GM23338 (cell line): Measurements from ENCODE around the gene RAB11FIP3. TPM values are rescaled to one million over a fixed set of nuclear protein-coding genes. Genes with fewer than 3 reads are reported as not detected.

Experiments used
- ATAC-seq: fragments of 200-7000 bp; cut with Tn5 transposase; 3 replicates; pipeline ENCODE4 v1.9.1; 2020
- DNase-seq: peaks from one replicate; pipeline ENCODE4 v3.0.0-alpha.2; 2015; ENCODE audit warnings: low spot score
- H2AFZ ChIP-seq: fragments of 200-600 bp; sonication (generic); 2 replicates; pipeline ENCODE4 v1.8.0; 2016; ENCODE audit warnings: antibody characterized with exemption, mild to moderate bottlenecking, moderate library complexity
- H3F3A ChIP-seq: fragments of 200-600 bp; sonication (generic); replicated peaks from 2 replicates; pipeline ENCODE4 v1.8.0; 2017; ENCODE audit warnings: antibody characterized with exemption, mixed run types, low read depth
- H3K27ac ChIP-seq: fragments of 200-600 bp; sonication (generic); 2 replicates; pipeline ENCODE4 v1.6.1; 2016; ENCODE audit warnings: low read depth
- H3K27me3 ChIP-seq: fragments of 200-600 bp; sonication (generic); 2 replicates; pipeline ENCODE4 v1.8.0; 2016; ENCODE audit warnings: mild to moderate bottlenecking, mixed run types, moderate library complexity; ENCODE audit not compliant: insufficient read depth
- H3K36me3 ChIP-seq: fragments of 200-600 bp; sonication (generic); 2 replicates; pipeline ENCODE4 v1.8.0; 2016; ENCODE audit warnings: mild to moderate bottlenecking; ENCODE audit not compliant: insufficient read depth
- H3K4me1 ChIP-seq: fragments of 200-600 bp; sonication (generic); 2 replicates; pipeline ENCODE4 v1.8.0; 2016; ENCODE audit warnings: mild to moderate bottlenecking, moderate library complexity; ENCODE audit not compliant: insufficient read depth
- H3K4me2 ChIP-seq: fragments of 200-600 bp; sonication (generic); 2 replicates; pipeline ENCODE4 v1.7.1; 2017; ENCODE audit warnings: mixed run types
- H3K4me3 ChIP-seq: fragments of 200-600 bp; sonication (generic); 2 replicates; pipeline ENCODE4 v1.6.1; 2016; ENCODE audit warnings: mixed run types
- H3K79me2 ChIP-seq: fragments of 200-600 bp; sonication (generic); replicated peaks from 2 replicates; pipeline ENCODE4 v1.8.0; 2017; ENCODE audit warnings: mild to moderate bottlenecking; ENCODE audit not compliant: insufficient read depth
- H3K9me2 ChIP-seq: fragments of 200-600 bp; sonication (generic); 2 replicates; pipeline ENCODE4 v1.8.0; 2017; ENCODE audit not compliant: insufficient read depth
- H4K20me1 ChIP-seq: fragments of 200-600 bp; sonication (generic); replicated peaks from 2 replicates; pipeline ENCODE4 v1.8.0; 2017; ENCODE audit warnings: mild to moderate bottlenecking; ENCODE audit not compliant: insufficient read depth
- H3K27ac Mint-ChIP-seq: 2 replicates; pipeline ENCODE4 v1.8.0; 2020; ENCODE audit warnings: inconsistent platforms, mild to moderate bottlenecking, moderate library complexity, mixed read lengths
- H3K27me3 Mint-ChIP-seq: 3 replicates; pipeline ENCODE4 v1.8.0; 2022; ENCODE audit warnings: low read depth, mild to moderate bottlenecking, moderate library complexity, mixed read lengths, inconsistent platforms; ENCODE audit not compliant: insufficient read depth, poor library complexity
- H3K36me3 Mint-ChIP-seq: 3 replicates; pipeline ENCODE4 v1.8.0; 2021; ENCODE audit warnings: low read depth, mild to moderate bottlenecking, inconsistent platforms, moderate library complexity, mixed read lengths
- H3K4me1 Mint-ChIP-seq: 3 replicates; pipeline ENCODE4 v1.8.0; 2020; ENCODE audit warnings: mild to moderate bottlenecking, inconsistent platforms, mixed read lengths
- H3K4me3 Mint-ChIP-seq: 3 replicates; pipeline ENCODE4 v1.8.0; 2021; ENCODE audit warnings: moderate library complexity, mild to moderate bottlenecking, inconsistent platforms, mixed read lengths
- H3K9me3 Mint-ChIP-seq: 3 replicates; pipeline ENCODE4 v1.8.0; 2020; ENCODE audit warnings: moderate library complexity, mild to moderate bottlenecking, inconsistent platforms, mixed read lengths
- CREB1 ChIP-seq: fragments of 250-450 bp; sonication (Bioruptor Pico); IDR thresholded peaks from 2 replicates; pipeline ENCODE4 v1.5.0; 2020; ENCODE audit warnings: low read depth, mild to moderate bottlenecking, moderate library complexity
- CTCF ChIP-seq, 2 experiments: fragments of 200-600 bp in 1 of 2; sonication (generic) in 1 of 2; conservative IDR thresholded peaks; 2 replicates each; pipeline versions ENCODE4 v1.5.1 to v1.6.1; 2016 to 2017; ENCODE audit warnings: antibody characterized with exemption in 2 of 2, low read depth in 2 of 2, mild to moderate bottlenecking in 2 of 2, moderate library complexity in 1 of 2
- EZH2 ChIP-seq: fragments of 200-600 bp; sonication (generic); IDR thresholded peaks from one replicate; pipeline ENCODE4 v1.8.0; 2017; ENCODE audit warnings: antibody characterized with exemption, mild to moderate bottlenecking, low read depth; ENCODE audit not compliant: unreplicated experiment
- EZH2phosphoT487 ChIP-seq: fragments of 200-600 bp; sonication (generic); IDR thresholded peaks from one replicate; pipeline ENCODE4 v1.8.1; 2018; ENCODE audit warnings: antibody characterized with exemption; ENCODE audit not compliant: unreplicated experiment
- JUNB ChIP-seq: IDR thresholded peaks from one replicate; pipeline ENCODE4 v1.6.1; 2016; ENCODE audit warnings: antibody characterized with exemption; ENCODE audit not compliant: unreplicated experiment
- NANOG ChIP-seq: IDR thresholded peaks from 2 replicates; pipeline ENCODE4 v1.6.1; 2016; ENCODE audit warnings: antibody characterized with exemption, borderline replicate concordance
- POLR2AphosphoS5 ChIP-seq: IDR thresholded peaks from 2 replicates; pipeline ENCODE4 v1.6.1; 2016; ENCODE audit warnings: antibody characterized with exemption, low read depth
- REST ChIP-seq: IDR thresholded peaks from one replicate; pipeline ENCODE4 v1.6.1; 2018; ENCODE audit warnings: antibody characterized with exemption; ENCODE audit not compliant: unreplicated experiment
- STAT1 ChIP-seq: IDR thresholded peaks from one replicate; pipeline ENCODE4 v1.6.1; 2016; ENCODE audit warnings: antibody characterized with exemption; ENCODE audit not compliant: unreplicated experiment
- ZNF114 ChIP-seq: fragments of 250-450 bp; sonication (Bioruptor Pico); IDR thresholded peaks from 2 replicates; pipeline ENCODE4 v1.5.0; 2020; ENCODE audit warnings: mild to moderate bottlenecking, moderate library complexity
- ZNF331 ChIP-seq: fragments of 250-450 bp; sonication (Bioruptor Pico); IDR thresholded peaks from 2 replicates; pipeline ENCODE4 v1.5.0; 2020; ENCODE audit warnings: low read depth, mild to moderate bottlenecking, moderate library complexity
- polyA plus RNA-seq: library from polyadenylated mRNA; unstranded; fragments of >200 nt; fragmentation: Nextera tagmentation; extraction: Ambion mirVana; gene quantifications from 2 replicates; pipeline ENCODE4 v1.2.1, GENCODE V29; 2016
- total RNA-seq: library from RNA; depleted of rRNA; stranded (reverse); fragments of >200 nt; shearing (Covaris generic); gene quantifications from 2 replicates; pipeline ENCODE4 v1.2.3, GENCODE V29; 2014
- TF ChIP-seq, protein P1 (sequence below): fragments of 250-450 bp; sonication (Bioruptor Pico); IDR thresholded peaks from 2 replicates; pipeline ENCODE4 v1.5.0; 2020; ENCODE audit warnings: mild to moderate bottlenecking, moderate library complexity
- TF ChIP-seq, protein P2 (sequence below): IDR thresholded peaks from 2 replicates; pipeline ENCODE4 v1.6.1; 2016; ENCODE audit warnings: antibody characterized with exemption

RAB11FIP3 gene
- total and polyA plus RNA-seq, 2 experiments from 2014 or later: 3.2 to 29.2 TPM

DNA sequence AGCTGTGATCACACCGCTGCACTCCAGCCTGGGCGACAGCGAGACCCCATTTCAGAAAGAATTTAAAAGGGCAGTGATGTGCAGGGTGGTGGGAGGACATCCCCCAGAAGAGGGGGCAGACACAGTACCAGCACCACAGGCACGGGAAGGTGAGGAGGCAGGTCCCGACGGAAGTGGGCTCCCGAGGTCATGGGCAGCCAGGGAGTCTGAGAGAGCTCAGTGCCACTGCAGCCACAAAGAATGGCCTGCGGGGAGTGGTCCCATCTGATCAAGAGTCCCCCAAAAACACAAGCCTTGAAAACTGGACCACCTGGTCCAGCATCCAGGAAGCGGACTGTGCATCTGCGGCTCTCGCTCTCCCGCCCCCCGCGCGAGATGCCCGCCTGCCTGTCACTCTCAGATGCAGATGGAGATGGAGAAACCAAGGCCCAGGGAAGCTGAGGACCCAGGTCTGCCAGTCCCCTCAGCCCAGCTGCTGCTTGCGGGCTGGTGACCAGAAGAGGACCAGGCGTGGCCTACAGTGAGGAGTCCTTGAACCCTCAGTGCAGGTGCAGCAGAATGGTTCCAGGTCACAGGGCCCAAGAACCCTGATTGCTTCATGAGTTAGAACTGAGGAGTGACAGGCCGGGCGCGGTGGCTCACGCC, 97.8 kb downstream of the RAB11FIP3 start:
- H3K4me3 Mint-ChIP-seq: no peak overlapping the region; the same call in 2 of the 3 replicates
- ATAC-seq (no peak), DNase-seq (no peak)
- Histone ChIP-seq H3K4me1 (peaks cover 6% of the 10 kb centered on the region; the same call in 1 of the 2 replicates), H3K79me2 (peaks cover 7% of the 10 kb centered on the region), H3K4me2 (no peak overlapping the region), H3K27me3 (no peaks in the 10 kb centered on the region), H3K9me2 (no peaks in the 10 kb centered on the region), H3F3A (0 out of 2 replicates have a peak, but pooled peaks cover 4% of the 10 kb centered on the region), H3K36me3 (no peaks in the 10 kb centered on the region), H3K27ac (no peak overlapping the region), H2AFZ (no peak overlapping the region), H4K20me1 (peaks cover 3% of the 10 kb centered on the region; the same call in 1 of the 2 replicates), H3K4me3 (no peak overlapping the region)
- peaks cover 8% of the 10 kb centered on the region for H3K36me3 Mint-ChIP-seq
- no peak overlapping the region for H3K27ac Mint-ChIP-seq
- TF ChIP-seq STAT1 (no peak), JUNB (no peak), REST (no peak), POLR2AphosphoS5 (no peak), CTCF (conservative IDR thresholded peaks at IDR 0.05; ENCODE audit: low read depth in 2 of 2) (no peak), EZH2phosphoT487 (no peak), CREB1 (no peak), NANOG (no peak), EZH2 (no peak), ZNF114 (no peak), ZNF331 (CRISPR knock-in tag) (no peak)
- TF ChIP-seq, protein P1, sequence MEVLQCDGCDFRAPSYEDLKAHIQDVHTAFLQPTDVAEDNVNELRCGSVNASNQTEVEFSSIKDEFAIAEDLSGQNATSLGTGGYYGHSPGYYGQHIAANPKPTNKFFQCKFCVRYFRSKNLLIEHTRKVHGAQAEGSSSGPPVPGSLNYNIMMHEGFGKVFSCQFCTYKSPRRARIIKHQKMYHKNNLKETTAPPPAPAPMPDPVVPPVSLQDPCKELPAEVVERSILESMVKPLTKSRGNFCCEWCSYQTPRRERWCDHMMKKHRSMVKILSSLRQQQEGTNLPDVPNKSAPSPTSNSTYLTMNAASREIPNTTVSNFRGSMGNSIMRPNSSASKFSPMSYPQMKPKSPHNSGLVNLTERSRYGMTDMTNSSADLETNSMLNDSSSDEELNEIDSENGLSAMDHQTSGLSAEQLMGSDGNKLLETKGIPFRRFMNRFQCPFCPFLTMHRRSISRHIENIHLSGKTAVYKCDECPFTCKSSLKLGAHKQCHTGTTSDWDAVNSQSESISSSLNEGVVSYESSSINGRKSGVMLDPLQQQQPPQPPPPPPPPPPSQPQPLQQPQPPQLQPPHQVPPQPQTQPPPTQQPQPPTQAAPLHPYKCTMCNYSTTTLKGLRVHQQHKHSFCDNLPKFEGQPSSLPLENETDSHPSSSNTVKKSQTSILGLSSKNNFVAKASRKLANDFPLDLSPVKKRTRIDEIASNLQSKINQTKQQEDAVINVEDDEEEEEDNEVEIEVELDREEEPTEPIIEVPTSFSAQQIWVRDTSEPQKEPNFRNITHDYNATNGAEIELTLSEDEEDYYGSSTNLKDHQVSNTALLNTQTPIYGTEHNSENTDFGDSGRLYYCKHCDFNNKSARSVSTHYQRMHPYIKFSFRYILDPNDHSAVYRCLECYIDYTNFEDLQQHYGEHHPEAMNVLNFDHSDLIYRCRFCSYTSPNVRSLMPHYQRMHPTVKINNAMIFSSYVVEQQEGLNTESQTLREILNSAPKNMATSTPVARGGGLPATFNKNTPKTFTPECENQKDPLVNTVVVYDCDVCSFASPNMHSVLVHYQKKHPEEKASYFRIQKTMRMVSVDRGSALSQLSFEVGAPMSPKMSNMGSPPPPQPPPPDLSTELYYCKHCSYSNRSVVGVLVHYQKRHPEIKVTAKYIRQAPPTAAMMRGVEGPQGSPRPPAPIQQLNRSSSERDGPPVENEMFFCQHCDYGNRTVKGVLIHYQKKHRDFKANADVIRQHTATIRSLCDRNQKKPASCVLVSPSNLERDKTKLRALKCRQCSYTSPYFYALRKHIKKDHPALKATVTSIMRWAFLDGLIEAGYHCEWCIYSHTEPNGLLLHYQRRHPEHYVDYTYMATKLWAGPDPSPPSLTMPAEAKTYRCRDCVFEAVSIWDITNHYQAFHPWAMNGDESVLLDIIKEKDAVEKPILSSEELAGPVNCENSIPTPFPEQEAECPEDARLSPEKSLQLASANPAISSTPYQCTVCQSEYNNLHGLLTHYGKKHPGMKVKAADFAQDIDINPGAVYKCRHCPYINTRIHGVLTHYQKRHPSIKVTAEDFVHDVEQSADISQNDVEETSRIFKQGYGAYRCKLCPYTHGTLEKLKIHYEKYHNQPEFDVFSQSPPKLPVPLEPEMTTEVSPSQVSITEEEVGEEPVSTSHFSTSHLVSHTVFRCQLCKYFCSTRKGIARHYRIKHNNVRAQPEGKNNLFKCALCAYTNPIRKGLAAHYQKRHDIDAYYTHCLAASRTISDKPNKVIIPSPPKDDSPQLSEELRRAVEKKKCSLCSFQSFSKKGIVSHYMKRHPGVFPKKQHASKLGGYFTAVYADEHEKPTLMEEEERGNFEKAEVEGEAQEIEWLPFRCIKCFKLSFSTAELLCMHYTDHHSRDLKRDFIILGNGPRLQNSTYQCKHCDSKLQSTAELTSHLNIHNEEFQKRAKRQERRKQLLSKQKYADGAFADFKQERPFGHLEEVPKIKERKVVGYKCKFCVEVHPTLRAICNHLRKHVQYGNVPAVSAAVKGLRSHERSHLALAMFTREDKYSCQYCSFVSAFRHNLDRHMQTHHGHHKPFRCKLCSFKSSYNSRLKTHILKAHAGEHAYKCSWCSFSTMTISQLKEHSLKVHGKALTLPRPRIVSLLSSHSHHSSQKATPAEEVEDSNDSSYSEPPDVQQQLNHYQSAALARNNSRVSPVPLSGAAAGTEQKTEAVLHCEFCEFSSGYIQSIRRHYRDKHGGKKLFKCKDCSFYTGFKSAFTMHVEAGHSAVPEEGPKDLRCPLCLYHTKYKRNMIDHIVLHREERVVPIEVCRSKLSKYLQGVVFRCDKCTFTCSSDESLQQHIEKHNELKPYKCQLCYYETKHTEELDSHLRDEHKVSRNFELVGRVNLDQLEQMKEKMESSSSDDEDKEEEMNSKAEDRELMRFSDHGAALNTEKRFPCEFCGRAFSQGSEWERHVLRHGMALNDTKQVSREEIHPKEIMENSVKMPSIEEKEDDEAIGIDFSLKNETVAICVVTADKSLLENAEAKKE (CRISPR knock-in tag): no peak
- TF ChIP-seq, protein P2, sequence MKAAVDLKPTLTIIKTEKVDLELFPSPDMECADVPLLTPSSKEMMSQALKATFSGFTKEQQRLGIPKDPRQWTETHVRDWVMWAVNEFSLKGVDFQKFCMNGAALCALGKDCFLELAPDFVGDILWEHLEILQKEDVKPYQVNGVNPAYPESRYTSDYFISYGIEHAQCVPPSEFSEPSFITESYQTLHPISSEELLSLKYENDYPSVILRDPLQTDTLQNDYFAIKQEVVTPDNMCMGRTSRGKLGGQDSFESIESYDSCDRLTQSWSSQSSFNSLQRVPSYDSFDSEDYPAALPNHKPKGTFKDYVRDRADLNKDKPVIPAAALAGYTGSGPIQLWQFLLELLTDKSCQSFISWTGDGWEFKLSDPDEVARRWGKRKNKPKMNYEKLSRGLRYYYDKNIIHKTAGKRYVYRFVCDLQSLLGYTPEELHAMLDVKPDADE: no peak
- no peaks in the 10 kb centered on the region; the same call in 2 of the 3 replicates for H3K9me3 Mint-ChIP-seq
- H3K4me1 Mint-ChIP-seq: peaks cover 11% of the 10 kb centered on the region
- H3K27me3 Mint-ChIP-seq: peaks cover 17% of the 10 kb centered on the region
